GM18867 (cell line): ENCODE results near the gene PATL1.
"Not testable (repeated sequence)": the region's sequence is repeated elsewhere in the genome, so short reads cannot be mapped to it uniquely, and the experiment has no call there.

ENCODE experiments used
- ATAC-seq: cut with Tn5 transposase; IDR thresholded peaks from one replicate; pipeline ENCODE4 v1.9.1; 2021; ENCODE audit warnings: mild to moderate bottlenecking, moderate library complexity; ENCODE audit not compliant: unreplicated experiment

The PATL1 gene, protein sequence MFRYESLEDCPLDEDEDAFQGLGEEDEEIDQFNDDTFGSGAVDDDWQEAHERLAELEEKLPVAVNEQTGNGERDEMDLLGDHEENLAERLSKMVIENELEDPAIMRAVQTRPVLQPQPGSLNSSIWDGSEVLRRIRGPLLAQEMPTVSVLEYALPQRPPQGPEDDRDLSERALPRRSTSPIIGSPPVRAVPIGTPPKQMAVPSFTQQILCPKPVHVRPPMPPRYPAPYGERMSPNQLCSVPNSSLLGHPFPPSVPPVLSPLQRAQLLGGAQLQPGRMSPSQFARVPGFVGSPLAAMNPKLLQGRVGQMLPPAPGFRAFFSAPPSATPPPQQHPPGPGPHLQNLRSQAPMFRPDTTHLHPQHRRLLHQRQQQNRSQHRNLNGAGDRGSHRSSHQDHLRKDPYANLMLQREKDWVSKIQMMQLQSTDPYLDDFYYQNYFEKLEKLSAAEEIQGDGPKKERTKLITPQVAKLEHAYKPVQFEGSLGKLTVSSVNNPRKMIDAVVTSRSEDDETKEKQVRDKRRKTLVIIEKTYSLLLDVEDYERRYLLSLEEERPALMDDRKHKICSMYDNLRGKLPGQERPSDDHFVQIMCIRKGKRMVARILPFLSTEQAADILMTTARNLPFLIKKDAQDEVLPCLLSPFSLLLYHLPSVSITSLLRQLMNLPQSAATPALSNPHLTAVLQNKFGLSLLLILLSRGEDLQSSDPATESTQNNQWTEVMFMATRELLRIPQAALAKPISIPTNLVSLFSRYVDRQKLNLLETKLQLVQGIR

DNA sequence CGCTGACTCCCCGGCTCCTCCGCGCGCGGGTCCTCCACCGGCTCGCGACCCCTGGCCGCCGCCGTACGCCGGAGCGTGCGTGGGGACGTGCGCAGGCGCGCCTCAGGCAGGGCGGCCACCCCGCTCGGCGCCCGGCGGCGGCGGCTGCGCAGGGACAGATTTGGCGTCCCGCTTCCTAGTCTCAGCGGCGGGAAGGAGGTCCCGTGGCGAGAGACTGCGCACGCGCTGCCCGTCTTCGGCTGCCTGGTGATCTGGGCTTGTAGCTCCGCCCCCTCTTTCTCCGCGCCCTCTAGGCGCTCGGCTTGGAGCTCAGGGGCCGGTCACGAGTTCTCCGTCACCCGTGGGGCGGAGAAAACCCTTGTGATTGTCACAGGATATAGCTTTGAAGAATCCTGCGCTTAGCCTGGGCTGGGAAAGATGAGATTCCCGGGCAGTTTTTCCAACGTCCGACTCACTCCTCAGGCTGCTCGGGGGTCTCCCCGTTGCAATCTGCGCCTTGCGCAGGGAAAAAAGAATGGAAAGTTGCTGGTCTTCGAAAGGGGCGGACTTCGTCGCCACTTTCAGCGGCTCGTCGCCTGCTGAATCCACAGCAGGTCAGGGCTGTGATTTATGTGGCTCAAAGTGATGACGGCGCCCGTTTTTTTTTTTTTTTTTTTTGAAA lies at the start of gene PATL1:
Gene PATL1, minus strand, starts transcription at position 88 of the 661 bp plus-strand sequence. CDS start 142 bp downstream, outside the sequence.
- peak; percentile 93 for ATAC-seq

DNA sequence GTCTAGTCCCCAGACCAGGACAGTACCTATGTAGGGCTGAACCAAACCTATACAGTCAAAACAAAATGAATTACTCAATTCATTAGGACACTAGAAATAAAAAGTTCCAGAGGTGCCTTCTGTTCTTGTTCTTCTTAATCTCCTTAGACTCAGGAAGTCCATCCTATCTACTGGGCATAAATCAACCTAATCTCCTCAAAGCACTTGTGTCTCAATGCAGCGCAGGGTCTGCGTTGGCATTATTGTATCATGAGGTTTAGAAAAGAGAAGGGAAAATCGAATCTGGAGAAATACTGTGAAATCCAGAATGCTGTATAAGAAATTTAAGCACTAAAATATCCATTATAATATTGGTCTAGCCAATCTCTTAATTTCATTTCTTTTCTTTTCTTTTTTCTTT lies 47.2 kb upstream of the PATL1 start:
- no peak for ATAC-seq

DNA sequence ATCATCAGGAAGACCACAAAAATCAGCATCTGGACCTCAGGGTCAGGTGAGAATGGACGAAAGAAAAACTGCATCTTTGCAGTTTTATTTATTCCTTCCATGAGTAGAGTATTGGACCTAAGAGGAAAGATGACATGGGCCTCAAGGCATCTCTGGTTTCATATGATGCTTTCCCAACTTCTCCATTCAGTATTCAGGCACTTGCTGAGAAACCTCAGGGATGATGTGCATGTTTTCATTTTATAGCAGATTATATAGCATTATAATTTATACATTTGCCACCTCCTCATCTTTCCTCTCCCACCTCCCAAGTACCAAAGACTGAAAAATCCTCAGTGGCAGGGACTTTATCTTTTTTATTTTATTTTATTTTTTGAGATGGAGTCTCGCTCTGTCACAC lies 44.9 kb upstream of the PATL1 start, which contains the start of gene OR10V1:
Gene OR10V1, minus strand, starts transcription at position 101 of the 400 bp plus-strand sequence. Its CDS starts 0 bp downstream, at position 101.
- ATAC-seq, result no peak

DNA sequence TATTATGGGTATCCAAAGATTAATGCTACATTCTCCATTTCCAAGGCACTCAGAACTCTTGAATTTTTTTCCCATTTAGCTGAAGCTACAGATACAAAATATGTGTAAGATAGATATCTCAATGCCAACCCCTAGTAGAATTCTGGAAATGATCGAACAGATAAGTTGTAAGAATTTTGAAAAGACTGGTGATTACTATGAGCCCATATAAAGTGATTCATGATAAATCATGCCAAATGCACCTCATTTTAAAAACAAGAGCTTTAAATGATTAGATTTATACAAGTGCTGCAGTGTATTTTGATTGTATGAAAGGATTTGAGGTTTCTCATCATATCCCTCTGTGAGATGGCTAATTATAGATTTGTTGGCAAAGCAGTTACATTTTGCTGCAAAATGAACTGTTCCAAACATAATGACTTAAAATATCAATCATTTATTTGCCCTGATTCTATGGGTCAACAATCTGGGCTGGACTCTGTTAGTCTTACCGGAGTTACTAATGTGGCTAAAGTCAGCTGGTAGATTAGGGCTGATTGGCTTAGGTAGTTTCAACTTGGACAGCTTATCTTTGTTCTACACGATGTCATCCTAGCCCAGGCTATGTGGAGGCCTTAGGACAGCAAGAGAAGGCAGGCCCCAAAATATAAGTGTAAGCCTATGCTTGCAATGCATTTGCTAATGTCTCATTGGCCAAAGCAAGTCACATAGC lies 41.5 kb upstream of the PATL1 start:
- ATAC-seq, result no peak

DNA sequence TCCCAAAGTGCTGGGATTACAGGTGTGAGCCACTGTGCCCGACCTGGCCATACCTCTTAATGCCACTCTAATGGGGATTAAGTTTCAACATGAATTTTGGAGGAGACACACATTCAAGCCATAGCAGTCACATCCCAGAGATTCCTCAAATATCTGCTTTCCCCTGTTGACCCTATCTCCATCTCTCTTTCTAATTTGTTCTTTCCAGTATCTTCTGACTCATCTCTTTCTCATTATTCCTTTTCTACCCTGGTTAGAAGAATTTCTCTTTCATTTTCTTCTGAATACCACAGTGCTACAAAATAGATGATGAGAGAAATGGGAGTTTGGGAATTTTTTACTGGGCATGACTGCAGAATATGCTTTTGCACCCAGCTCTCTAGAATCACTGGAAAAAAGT lies 39.7 kb upstream of the PATL1 start:
- ATAC-seq, result no peak

DNA sequence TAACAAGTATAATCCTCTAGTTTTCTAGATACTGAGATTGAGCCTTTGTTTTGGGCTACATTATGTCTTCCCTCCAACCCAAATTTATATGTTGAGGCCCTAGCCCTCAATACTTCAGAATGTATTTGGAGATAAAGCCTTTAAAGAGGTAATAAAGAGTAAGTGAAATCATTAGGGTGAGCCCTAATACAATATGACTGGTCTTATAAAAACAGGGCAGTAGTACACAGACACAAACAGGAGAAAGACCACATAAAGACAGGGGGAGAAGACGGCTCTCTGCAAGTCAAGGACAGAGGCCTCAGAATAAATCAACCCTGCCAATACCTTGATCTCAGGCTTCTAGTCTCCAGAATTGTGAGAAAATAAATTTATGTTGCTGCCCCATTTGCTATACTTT lies 38.5 kb upstream of the PATL1 start:
- no peak for ATAC-seq

DNA sequence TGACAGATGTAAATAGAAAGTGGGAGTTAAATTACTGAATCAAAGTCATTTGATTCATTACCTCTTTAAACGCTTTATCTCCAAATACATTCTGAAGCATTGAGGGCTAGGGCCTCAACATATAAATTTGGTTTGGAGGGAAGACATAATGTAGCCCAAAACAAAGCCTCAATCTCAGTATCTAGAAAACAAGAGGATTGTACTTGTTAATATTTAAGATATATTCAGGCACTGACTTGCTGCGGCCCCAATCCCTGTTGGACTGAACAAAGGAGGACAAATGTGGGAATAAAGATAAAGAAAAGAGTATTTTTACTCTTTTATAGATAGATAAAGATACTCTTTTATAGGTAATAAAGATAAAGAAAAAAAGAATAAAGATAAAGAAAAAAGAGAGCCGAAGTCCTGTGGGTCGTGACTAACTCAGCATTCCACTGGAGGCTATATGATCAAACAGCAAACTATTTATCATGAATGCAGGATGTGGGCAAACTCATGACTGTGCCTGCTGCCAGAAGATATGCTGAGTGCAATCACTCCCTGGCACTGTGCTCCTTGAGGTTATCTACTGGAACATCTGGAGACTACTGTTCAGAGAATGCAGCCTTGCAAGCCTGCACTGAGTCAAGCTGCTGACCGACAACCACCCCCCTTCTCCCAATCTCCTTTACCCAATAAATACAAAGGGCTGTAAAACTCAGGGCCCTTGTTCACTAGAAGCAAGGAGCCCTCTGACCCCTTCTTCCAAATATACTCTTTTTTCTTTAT lies 37.9 kb upstream of the PATL1 start:
- no peak for ATAC-seq

DNA sequence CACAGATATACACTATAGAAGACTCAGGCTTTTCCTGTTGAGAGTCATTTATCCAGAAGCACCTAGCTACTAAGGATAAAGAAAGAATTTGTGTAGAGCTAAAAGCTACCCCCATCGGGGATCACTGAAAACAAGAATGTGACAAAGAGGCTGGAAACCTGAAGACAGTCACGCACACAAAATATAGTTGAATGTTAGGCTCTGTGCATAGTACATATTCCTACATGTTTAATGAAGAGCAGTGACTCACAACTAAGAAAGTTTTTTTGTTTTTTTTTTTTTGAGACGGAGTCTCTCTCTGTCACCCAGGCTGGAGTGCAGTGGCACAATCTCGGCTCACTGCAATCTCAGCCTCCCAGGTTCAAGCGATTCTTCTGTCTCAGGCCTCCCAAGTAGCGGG lies 36.5 kb upstream of the PATL1 start:
- no peak for ATAC-seq

DNA sequence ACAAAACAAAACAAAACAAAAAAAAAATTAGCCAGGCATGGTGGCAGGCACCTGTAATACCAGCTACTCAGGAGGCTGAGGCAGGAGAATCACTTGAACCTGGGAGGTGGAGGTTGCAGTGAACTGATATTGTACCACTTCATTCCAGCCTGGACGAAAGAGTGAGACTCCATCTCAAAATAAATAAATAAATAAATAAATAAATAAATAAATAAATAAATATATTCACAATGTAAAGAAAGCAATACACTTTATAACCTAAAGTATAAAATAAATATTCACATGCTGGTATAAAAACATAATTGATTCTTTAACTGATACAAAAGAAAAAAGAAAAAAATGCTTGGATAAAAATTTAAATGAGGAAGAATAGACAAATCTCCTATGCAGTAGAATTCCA lies 34.7 kb upstream of the PATL1 start:
- not testable (repeated sequence) for ATAC-seq

DNA sequence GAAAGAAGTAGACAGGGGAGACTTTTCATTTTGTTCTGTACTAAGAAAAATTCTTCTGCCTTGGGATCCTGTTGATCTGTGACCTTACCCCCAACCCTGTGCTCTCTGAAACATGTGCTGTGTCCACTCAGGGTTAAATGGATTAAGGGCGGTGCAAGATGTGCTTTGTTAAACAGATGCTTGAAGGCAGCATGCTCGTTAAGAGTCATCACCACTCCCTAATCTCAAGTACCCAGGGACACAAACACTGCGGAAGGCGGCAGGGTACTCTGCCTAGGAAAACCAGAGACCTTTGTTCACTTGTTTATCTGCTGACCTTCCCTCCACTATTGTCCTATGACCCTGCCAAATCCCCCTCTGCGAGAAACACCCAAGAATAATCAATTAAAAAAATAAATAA lies 31.3 kb upstream of the PATL1 start:
- not testable (repeated sequence) for ATAC-seq

DNA sequence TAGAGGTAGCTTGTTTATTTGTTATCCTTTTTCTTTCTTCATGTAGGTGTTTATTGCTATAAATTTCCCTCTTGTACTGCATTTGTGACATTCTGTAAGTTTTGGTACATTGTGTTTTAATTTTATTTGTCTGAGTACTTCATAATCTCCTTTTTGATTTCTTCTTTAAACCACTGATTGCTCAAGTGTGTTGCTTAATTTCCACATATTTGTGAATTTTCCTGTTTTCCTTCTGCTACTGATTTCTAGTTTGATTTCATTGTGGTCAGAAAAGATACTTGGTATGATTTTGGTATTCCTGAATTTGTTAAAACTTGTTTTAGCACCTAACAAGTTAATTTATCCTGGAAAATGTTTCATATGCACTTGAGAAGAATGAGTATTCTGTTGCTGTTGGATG lies 29.7 kb upstream of the PATL1 start:
- ATAC-seq, result no peak

DNA sequence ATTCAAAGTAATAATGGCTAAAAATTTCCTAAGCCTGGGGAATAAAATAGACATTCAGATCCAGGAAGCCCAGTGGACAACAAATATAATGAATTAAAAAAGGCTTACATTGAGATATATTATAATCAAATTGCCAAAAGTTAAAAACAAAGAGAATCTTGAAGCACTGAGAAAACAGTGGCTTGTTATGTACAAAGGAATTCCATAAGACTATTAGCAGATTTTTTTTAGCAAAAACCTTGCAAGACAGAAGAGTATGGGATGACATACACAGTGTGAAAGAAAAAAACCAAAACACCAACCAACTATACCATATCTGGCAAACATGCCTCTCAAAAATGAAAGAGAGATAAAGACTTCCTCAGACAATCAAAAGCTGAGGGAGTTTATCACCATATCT lies 24.1 kb upstream of the PATL1 start:
- ATAC-seq, result no peak

DNA sequence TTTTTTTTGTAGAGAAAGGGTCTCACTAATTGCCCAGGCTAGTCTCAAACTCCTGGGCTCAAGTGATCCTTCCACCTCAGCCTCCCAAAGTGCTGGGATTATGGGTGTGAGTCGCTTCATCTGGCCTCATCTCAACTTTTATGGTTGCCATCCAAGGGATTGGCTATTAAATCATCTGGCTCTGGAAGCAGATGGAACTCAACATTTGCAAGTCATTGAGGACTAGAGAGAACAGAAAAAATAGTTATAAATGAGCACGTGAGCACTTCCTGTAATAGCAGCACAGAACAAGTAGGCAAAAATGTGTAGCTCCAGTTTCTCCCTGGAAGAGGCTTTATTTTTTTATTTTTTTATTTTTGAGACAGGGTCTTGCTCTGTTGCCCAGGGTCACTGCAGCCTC lies 22.3 kb upstream of the PATL1 start:
- no peak for ATAC-seq

DNA sequence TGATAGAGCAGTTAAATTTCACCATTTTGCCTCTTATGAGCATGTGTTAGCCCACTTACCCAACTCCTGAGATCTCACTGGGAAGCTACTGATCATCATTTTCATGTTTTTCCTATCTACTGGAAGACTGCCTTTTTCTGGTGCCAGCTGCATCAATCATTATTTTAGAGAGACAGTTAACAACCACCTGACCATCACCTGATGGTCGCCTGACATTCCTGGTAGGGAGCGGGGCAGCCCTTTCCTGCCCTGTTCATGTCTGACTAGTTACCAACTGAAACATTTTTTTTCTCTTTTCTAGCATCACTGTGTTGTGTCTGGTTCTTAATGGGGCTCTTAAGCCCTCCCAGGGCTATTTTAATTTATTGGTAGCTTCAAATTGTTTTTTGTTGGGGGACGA lies 20.2 kb upstream of the PATL1 start:
- no peak for ATAC-seq

DNA sequence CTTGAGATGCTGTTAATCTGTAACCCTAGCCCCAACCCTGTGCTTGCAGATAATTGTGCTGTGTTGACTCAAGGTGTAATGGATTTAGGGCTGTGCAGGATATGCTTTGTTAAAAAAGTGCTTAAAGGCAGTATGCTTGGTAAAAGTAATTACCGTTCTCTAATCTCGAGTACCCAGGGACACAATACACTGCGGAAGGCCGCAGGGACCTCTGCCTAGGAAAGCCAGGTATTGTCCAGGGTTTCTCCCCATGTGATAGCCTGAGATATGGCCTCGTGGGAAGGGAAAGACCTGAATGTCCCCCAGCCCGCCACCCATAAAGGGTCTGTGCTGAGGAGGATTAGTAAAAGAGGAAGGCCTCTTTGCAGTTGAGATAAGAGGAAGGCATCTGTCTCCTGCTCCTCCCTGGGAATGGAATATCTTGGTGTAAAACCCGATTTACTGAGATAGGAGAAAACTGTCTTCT lies 12.5 kb upstream of the PATL1 start:
- not testable (repeated sequence) for ATAC-seq

DNA sequence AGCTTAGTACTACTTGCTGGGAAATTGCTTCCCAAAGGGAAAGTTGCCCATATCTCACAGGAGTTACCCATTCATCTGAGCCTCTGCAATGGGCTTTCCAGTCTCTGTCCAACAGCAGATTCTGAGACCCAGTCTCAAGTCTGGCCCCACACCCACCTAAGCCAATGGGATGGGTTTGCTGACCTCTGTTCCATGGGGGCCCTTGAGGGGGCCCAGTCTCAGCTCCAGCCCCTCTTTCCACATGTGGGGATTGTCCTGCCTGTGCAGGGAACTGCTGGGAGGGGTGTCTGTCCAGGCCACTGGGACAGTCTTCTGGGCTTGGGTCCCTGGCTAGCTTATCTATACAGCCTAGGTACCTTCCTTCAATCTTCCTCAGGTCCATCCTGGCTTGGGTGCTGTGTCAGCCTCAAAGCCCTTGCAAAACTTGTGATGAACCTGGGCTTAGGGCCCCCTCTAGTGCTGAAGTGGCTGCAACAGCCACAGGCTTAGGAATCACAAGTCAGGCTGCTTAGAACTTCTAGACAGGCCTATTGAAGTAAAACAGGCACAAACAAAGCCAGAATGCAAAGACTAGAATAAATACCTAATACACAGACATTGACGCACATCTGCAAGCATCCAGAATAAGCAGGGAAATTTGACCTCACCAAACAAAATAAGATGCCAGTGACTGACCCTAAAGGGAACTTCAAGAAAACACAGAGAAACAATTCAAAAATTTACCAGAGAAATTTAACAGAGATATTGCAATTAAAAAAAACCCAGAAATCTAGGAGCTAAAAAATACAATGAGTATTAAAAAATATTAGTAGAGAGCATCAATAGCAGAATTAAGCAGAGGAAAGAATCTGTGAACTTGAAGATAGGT lies 11.7 kb upstream of the PATL1 start:
- ATAC-seq, result peak; percentile 97

DNA sequence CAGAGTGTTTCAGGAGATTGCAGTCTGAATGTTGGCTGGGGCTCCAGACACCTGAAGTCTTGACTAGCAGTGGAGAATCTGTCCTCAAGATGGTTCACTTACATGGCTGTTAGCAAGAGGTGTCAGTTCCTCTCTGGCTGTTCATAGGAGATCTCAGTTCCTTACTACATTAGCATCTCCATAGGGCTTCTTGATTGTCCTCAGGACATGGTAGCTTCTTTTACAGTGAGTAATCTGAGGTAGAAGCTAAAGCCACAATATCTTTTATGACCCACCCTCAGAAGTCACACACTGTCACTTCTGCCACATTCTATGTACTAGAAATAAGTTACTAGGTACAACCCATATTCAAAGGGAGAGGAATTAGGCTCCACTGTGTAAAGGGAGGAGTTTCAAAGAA lies 10.5 kb upstream of the PATL1 start:
- no peak for ATAC-seq

DNA sequence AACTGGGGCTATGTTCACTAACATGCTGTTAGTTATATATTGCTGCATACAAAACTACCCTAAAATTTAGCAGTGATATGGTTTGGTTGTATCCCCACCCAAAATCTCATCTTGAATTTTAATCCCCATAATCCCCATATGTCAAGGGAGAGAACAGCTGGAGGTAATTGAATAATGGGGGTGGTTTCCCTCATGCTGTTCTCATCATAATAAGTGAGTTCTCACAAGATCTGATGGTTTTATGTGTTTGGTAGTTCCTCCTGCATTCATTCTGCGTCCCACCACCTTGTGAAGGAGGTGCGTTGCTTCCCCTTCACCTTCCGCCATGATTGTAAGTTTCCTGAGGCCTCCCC lies 10.0 kb upstream of the PATL1 start:
- no peak for ATAC-seq

DNA sequence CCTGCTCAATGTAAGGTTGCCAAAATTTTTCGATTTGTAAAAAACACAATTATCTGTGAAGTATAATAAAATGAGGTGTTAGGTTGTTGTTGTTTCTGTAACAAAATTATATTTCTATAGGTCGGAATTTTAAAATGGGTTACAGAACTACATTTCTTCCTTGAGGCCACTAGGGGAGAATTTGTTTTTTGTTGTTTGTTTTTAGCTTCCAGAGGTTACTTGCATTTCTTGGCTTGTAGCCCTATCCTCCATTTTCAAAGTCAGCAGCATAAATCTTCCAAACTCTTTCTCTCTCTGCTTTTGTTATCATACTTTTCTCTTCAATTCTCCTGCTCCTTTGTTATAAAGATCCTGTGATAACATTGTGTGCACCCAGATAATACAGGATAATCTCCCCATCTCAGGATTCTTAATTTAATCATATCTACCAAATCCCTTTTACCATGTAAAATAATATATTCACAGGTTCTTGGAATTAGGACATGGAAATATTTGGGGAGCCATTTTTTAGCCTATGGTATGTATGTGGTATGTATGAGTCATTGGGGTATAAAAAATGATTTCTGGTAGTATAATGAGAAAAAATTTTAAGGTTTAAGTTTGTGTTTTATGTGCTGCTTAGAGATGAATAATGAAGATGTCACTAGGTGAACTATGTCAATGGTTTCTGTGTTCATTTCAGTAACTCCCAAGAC lies 9.4 kb upstream of the PATL1 start:
- no peak for ATAC-seq
